ENCODE data around the gene CDH23.

CDH23 gene

DNA sequence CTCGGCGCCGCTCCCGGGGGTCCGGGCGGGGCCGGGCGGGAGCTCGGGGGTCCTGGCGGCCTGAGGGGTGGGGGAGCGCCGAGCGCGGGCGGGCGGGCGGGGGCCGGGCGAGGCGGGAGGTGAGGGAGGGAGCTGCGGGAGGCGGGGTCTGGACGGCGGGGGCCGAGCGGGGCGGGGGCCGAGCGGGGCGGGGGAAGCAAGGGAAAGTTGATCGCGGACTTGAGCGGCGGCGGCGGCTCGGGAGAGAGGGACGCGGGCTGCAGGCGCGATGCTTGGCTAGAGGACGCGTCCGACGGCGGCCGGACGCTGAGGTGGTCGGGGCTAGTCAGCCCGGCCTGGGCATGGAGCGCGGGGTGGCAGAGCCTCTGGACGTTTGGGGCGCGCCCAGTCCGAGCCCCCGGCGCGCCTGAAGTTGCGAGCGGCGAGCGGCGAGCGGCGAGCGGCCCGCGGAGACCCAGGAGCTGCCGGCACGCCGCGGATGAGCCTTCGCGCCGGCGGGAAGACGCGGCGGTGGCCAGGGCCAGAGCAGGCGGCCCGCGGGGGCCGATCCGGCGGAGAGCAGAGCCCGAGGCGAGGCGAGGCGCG is at the start of gene CDH23:
CDH23 (plus strand) TSS at position 210 of the 585 bp plus-strand sequence. CDS start 42,912 bp downstream, outside the sequence.
- no peak within 1 kb of the TSS for H3K27ac ChIP-seq

DNA sequence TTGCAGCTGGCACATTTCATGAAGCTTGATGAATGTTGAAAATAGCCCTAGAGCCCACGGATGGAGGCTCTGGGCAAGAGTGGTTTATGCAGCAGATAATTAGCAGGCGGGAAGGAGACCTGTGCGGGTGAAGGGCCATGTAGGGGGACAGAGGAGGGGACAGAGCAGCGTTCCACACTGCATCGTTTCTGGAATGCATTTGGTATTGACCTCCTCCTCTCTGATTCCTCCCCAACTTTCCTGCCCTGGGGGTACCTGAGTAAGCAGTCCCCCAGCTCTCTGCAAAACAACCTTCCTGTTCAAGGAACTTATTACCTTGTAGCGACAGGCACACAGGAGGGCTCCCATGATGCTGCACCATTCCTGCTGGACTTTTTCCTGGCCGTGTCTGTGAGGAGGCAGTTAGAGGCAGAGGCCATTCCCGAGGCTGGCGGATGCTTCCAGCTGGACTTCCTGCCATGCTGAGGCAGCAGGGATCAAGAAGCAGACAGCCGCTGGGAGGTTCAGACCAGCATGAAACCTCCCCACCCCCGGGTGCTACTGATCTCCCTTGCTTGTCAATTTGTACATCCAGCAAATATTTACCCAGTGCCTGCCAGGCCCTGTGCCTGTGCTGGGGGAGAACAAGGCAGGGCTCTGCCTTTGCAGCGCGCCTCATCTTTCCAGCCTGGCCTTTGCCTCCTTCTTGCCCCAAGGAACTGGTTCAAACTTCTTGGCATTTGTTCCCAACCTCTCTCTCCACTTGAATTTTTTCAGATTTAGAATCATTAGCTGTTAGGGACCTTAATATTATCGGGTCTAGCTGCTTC is 48.9 kb upstream of the CDH23 start:
- TF ChIP-seq, protein P1, sequence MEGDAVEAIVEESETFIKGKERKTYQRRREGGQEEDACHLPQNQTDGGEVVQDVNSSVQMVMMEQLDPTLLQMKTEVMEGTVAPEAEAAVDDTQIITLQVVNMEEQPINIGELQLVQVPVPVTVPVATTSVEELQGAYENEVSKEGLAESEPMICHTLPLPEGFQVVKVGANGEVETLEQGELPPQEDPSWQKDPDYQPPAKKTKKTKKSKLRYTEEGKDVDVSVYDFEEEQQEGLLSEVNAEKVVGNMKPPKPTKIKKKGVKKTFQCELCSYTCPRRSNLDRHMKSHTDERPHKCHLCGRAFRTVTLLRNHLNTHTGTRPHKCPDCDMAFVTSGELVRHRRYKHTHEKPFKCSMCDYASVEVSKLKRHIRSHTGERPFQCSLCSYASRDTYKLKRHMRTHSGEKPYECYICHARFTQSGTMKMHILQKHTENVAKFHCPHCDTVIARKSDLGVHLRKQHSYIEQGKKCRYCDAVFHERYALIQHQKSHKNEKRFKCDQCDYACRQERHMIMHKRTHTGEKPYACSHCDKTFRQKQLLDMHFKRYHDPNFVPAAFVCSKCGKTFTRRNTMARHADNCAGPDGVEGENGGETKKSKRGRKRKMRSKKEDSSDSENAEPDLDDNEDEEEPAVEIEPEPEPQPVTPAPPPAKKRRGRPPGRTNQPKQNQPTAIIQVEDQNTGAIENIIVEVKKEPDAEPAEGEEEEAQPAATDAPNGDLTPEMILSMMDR (conservative IDR thresholded peaks at IDR 0.05): no peak
- H3K27ac ChIP-seq: peak overlapping the region; percentile 51

More for the DNA sequence above, at the start of gene CDH23:
- TF ChIP-seq, protein P1 (conservative IDR thresholded peaks at IDR 0.05): no peak

DNA sequence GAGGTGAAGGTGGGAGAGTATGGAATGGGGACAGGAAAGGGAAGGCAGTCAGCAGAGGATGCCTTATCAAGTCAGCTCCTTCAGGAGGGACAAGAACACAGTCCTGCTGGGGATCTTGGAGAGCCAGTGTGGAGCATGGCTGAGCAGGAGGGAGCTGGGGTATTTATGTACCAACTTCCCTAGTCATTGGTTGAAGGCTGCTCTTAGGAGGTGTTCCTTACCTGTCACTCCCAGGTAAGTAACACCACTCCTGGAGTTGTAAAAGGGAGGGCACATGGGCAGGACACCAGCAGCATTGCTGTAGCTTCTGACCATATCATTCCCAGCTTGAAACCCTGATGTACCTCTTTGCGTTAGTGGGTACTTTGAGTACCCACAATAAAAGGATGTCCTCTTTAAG is 47.9 kb upstream of the CDH23 start:
- peak overlapping the region; percentile 51; the same call in 1 of the 2 replicates for H3K27ac ChIP-seq
- TF ChIP-seq, protein P1 (conservative IDR thresholded peaks at IDR 0.05): no peak

DNA sequence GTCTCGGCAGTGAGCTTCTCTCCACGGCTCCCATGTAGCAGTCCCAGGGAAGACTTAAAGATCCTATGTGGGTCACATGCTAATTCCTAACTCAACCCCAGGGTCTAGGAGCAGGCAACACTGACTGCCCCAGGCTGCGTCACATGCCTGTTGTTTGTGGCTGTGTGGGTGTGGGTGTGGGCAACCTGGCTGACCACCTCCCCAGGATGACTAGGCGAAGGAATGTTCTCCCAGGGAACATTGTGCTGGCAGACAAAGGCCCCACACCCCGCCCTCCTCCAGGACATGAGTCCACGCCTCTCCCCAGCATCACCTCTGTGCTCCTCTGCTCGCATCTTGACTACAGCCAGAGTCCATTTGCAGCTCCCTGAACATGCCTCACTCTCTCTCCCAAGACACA is 47.3 kb upstream of the CDH23 start:
- TF ChIP-seq, protein P1 (conservative IDR thresholded peaks at IDR 0.05): no peak
- no peak overlapping the region for H3K27ac ChIP-seq

DNA sequence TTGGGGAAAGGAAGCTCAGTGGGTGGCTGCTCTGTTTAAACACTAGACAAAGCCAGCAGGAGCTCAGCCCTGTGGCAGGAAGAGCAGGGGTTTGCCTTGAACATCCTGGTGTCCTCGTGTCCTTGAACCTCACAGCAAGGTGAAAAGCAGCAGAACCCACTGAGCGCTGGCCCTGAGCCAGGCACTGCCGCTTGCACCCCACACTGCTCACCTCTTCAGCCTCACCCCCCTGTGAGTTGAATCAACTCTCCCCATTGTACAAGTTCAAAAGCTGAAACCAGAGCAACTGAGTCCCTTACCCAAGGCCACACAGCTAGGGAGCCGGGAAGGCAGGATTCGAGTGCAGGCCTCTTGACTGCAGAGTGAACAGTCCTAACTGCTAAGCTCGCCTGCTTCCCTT is 45.6 kb upstream of the CDH23 start:
- no peak overlapping the region for H3K27ac ChIP-seq
- TF ChIP-seq, protein P1 (conservative IDR thresholded peaks at IDR 0.05): no peak

DNA sequence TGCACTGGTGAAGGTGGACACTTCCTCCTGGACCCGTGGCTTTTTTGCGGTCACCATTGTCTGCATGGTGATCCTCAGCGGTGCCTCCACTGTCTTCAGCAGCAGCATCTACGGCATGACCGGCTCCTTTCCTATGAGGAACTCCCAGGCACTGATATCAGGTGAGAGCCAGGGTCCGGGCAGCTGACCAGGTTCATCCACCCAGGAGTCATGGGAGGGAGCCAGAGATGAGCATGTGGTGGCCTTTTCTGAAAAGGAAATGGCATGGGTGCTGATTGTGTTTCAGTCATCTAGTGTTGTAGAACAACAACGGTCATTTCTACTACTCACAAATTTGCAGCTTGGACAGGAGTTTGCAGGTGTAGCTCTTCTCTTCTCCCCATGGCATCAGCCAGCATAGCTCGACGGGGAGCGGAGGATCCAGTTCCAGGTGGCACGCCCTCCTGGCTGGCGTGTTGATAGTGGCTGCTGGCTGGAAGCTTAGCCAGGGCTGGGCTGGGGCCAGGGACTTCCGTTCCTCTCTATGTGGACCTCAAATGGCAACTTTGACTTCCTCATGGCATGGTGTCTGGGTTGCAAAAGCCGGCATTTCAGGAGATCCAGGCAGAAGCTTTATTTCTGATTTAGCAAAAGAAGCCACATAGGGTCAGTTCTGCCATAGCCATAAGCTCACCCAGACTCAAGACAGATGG is 44.9 kb upstream of the CDH23 start:
- H3K27ac ChIP-seq: no peak overlapping the region

More for the DNA sequence above, 44.9 kb upstream of the CDH23 start:
- TF ChIP-seq, protein P1 (conservative IDR thresholded peaks at IDR 0.05): no peak

Measured in VCaP (cell line).